A549 (cell line): Measurements from ENCODE around the gene MGAT2. TPM values are rescaled to one million over a fixed set of nuclear protein-coding genes. Genes with fewer than 3 reads are reported as not detected.

Source experiments
- ATAC-seq, 2 experiments: fragments of 200-7000 bp in 1 of 2; fragments of >200 bp in 1 of 2; cut with Nextera tagmentation in 1 of 2; cut with Tn5 transposase in 1 of 2; 3 replicates each; pipeline versions ENCODE4 v1.8.0 to v1.9.1; 2018 to 2020; ENCODE audit warnings: mild to moderate bottlenecking in 1 of 2, moderate library complexity in 1 of 2
- CTCF ChIA-PET: fragments of 300-600 bp; sonication (Branson Sonifier 250); formaldehyde crosslinking; extraction: SDS; loops from one replicate; lab custom pipeline; 2021; ENCODE audit warnings: antibody characterized with exemption, inconsistent platforms; lab: Yijun Ruan, JAX
- POLR2A ChIA-PET: fragments of 350-600 bp; formaldehyde crosslinking; extraction: SDS; loops from one replicate; lab custom pipeline; 2021; ENCODE audit warnings: antibody characterized with exemption, inconsistent platforms; lab: Yijun Ruan, JAX
- DNase-seq, 2 experiments: peaks; one replicate each; pipeline versions ENCODE4 v3.0.0 to v3.0.0-alpha.2; 2011 to 2016; ENCODE audit warnings: low read depth in 1 of 2, low spot score in 1 of 2
- FAIRE-seq: peaks from 2 replicates; lab custom pipeline; 2011; peaks lifted over from hg19 to GRCh38; lab: Jason Lieb, UNC
- H3K27ac ChIP-seq, 2 experiments: fragments of >200 bp; sonication (Bioruptor Twin); formaldehyde crosslinking; 3 replicates each; pipeline ENCODE4 v1.5.1; 2016 to 2017
- H3K4me1 ChIP-seq: fragments of >200 bp; sonication (Bioruptor Twin); formaldehyde crosslinking; 3 replicates; pipeline ENCODE4 v1.6.1; 2016
- H3K4me2 ChIP-seq: fragments of >200 bp; sonication (Bioruptor Twin); formaldehyde crosslinking; 3 replicates; pipeline ENCODE4 v1.6.1; 2016
- H3K4me3 ChIP-seq: fragments of >200 bp; sonication (Bioruptor Twin); formaldehyde crosslinking; 3 replicates; pipeline ENCODE4 v1.5.1; 2016
- H3K9me3 ChIP-seq: fragments of >200 bp; sonication (Bioruptor Twin); formaldehyde crosslinking; 3 replicates; pipeline ENCODE4 v1.6.1; 2016
- ATOH8 ChIP-seq: fragments of 250-450 bp; sonication (Bioruptor Pico); IDR thresholded peaks from 2 replicates; pipeline ENCODE4 v1.5.0; 2020; ENCODE audit warnings: low read depth, mild to moderate bottlenecking, moderate library complexity
- CHD2 ChIP-seq: fragments of 150-350 bp; IDR thresholded peaks from 2 replicates; pipeline ENCODE4 v1.6.1; 2014; ENCODE audit warnings: low read length; ENCODE audit not compliant: partially characterized antibody
- EHMT2 ChIP-seq: fragments of 200-600 bp; sonication (generic); IDR thresholded peaks from 2 replicates; pipeline ENCODE4 v1.6.1; 2016; ENCODE audit warnings: antibody characterized with exemption, low read depth, mild to moderate bottlenecking, moderate library complexity
- ELK1 ChIP-seq: fragments of 150-350 bp; IDR thresholded peaks from 2 replicates; pipeline ENCODE4 v1.6.1; 2014; ENCODE audit warnings: low read depth, mild to moderate bottlenecking, low read length
- GATA3 ChIP-seq: IDR thresholded peaks from 2 replicates; pipeline ENCODE4 v1.6.1; 2012; ENCODE audit warnings: borderline replicate concordance
- HOXB5 ChIP-seq: fragments of 250-450 bp; sonication (Bioruptor Pico); IDR thresholded peaks from 2 replicates; pipeline ENCODE4 v1.5.0; 2020; ENCODE audit warnings: mild to moderate bottlenecking, moderate library complexity
- MAFK ChIP-seq: fragments of 450-650 bp; IDR thresholded peaks from 2 replicates; pipeline ENCODE4 v1.6.1; 2014; ENCODE audit not compliant: partially characterized antibody
- NPAS2 ChIP-seq: fragments of 250-450 bp; sonication (Bioruptor Pico); IDR thresholded peaks from 2 replicates; pipeline ENCODE4 v1.8.0; 2022; ENCODE audit warnings: mild to moderate bottlenecking, moderate library complexity, borderline replicate concordance
- NR3C1 ChIP-seq: fragments of >200 bp; sonication (Bioruptor Twin); formaldehyde crosslinking; IDR thresholded peaks from 3 replicates; pipeline ENCODE4 v1.6.1; 2017
- POLR2AphosphoS2 ChIP-seq: conservative IDR thresholded peaks from 2 replicates; pipeline ENCODE4 v1.6.1; 2012; ENCODE audit warnings: low read length, improper control_type of control experiment, inconsistent platforms
- SMC3 ChIP-seq: fragments of >200 bp; sonication (Bioruptor Twin); formaldehyde crosslinking; IDR thresholded peaks from 3 replicates; pipeline ENCODE4 v1.6.1; 2018; ENCODE audit warnings: inconsistent platforms
- SREBF2 ChIP-seq: fragments of 450-650 bp; IDR thresholded peaks from 2 replicates; pipeline ENCODE4 v1.6.1; 2014; ENCODE audit warnings: mild to moderate bottlenecking, moderate library complexity
- TFCP2L1 ChIP-seq: fragments of 250-450 bp; sonication (Bioruptor Pico); IDR thresholded peaks from 2 replicates; pipeline ENCODE4 v1.5.0; 2021; ENCODE audit warnings: mild to moderate bottlenecking
- ZC3H11A ChIP-seq: fragments of 450-650 bp; IDR thresholded peaks from 2 replicates; pipeline ENCODE4 v1.6.1; 2014; ENCODE audit warnings: antibody characterized with exemption, mild to moderate bottlenecking
- WGBS: methylation state at CpG from one replicate; pipeline ENCODE4 v1.1.6; 2017; ENCODE audit errors: missing lambda C conversion rate; 5-methylcytosine and 5-hydroxymethylcytosine counted together
- polyA plus RNA-seq, 4 experiments: library from polyadenylated mRNA; depleted of rRNA in 3 of 4; stranded (reverse); fragments of >200 nt; fragmentation: RNase III in 1 of 4; extraction: RNeasy Plus Mini Kit Qiagen cat#74134 plus additional on column Dnase treatment in 1 of 4; gene quantifications; 2 replicates in 3 of 4; 3 replicates in 1 of 4; pipeline ENCODE4 v1.2.3, GENCODE V29; 2011 to 2017
- TF ChIP-seq, protein P1 (sequence below): fragments of >200 bp; sonication (Bioruptor Twin); formaldehyde crosslinking; IDR thresholded peaks from 2 replicates; pipeline ENCODE4 v1.6.1; 2016
- TF ChIP-seq, protein P2 (sequence below): fragments of 200-600 bp; sonication (generic); IDR thresholded peaks from 2 replicates; pipeline ENCODE4 v1.6.1; 2016; ENCODE audit warnings: antibody characterized with exemption, mild to moderate bottlenecking, moderate library complexity
- TF ChIP-seq, protein P3 (sequence below): fragments of >200 bp; sonication (Bioruptor Twin); formaldehyde crosslinking; IDR thresholded peaks from 3 replicates; pipeline ENCODE4 v1.5.1; 2016

Gene MGAT2
- polyA plus RNA-seq, 2 of the 4 experiments (the other 2 are of a cell fraction), result 27.0 to 35.6 TPM

DNA sequence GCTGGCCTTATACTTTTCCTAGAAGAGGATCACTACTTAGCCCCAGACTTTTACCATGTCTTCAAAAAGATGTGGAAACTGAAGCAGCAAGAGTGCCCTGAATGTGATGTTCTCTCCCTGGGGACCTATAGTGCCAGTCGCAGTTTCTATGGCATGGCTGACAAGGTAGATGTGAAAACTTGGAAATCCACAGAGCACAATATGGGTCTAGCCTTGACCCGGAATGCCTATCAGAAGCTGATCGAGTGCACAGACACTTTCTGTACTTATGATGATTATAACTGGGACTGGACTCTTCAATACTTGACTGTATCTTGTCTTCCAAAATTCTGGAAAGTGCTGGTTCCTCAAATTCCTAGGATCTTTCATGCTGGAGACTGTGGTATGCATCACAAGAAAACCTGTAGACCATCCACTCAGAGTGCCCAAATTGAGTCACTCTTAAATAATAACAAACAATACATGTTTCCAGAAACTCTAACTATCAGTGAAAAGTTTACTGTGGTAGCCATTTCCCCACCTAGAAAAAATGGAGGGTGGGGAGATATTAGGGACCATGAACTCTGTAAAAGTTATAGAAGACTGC is 1.5 kb downstream of the MGAT2 start:
- peaks cover 53% of the 10 kb centered on the region for H3K4me1 ChIP-seq
- DNase-seq (no peak), ATAC-seq (no peak), FAIRE-seq (no peak)
- CTCF ChIA-PET, result interaction anchor here (1.5 to 5.2 kb wide), 4 partner anchors 10 to 146 kb away, joined by 4 to 55 read pairs (median 6); partner anchors contain the start of genes DNAAF2, KLHDC2 and LRR1
- POLR2A ChIA-PET, result interaction anchor here (0.6 to 3.3 kb wide), 4 partner anchors 10 to 180 kb away, joined by 3 to 46 read pairs (median 14); partner anchors contain the start of genes DNAAF2 and KLHDC2
- no peaks in the 10 kb centered on the region for H3K9me3 ChIP-seq
- 19% methylated on average over 3 of the region's 3 CpGs for WGBS
- TF ChIP-seq GATA3 (no peak), ATOH8 (CRISPR knock-in tag) (no peak), NPAS2 (CRISPR knock-in tag) (no peak), EHMT2 (no peak), SREBF2 (no peak)
- TF ChIP-seq, protein P1, sequence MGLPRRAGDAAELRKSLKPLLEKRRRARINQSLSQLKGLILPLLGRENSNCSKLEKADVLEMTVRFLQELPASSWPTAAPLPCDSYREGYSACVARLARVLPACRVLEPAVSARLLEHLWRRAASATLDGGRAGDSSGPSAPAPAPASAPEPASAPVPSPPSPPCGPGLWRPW, result no peak
- TF ChIP-seq, protein P2, sequence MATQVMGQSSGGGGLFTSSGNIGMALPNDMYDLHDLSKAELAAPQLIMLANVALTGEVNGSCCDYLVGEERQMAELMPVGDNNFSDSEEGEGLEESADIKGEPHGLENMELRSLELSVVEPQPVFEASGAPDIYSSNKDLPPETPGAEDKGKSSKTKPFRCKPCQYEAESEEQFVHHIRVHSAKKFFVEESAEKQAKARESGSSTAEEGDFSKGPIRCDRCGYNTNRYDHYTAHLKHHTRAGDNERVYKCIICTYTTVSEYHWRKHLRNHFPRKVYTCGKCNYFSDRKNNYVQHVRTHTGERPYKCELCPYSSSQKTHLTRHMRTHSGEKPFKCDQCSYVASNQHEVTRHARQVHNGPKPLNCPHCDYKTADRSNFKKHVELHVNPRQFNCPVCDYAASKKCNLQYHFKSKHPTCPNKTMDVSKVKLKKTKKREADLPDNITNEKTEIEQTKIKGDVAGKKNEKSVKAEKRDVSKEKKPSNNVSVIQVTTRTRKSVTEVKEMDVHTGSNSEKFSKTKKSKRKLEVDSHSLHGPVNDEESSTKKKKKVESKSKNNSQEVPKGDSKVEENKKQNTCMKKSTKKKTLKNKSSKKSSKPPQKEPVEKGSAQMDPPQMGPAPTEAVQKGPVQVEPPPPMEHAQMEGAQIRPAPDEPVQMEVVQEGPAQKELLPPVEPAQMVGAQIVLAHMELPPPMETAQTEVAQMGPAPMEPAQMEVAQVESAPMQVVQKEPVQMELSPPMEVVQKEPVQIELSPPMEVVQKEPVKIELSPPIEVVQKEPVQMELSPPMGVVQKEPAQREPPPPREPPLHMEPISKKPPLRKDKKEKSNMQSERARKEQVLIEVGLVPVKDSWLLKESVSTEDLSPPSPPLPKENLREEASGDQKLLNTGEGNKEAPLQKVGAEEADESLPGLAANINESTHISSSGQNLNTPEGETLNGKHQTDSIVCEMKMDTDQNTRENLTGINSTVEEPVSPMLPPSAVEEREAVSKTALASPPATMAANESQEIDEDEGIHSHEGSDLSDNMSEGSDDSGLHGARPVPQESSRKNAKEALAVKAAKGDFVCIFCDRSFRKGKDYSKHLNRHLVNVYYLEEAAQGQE, result no peak
- peak overlapping the region; percentile 94 for H3K4me2 ChIP-seq
- H3K4me3 ChIP-seq, result peak overlapping the region; percentile 78
- peak overlapping the region; percentile 95 to 96; a peak in 5 of 6 replicates for H3K27ac ChIP-seq

DNA sequence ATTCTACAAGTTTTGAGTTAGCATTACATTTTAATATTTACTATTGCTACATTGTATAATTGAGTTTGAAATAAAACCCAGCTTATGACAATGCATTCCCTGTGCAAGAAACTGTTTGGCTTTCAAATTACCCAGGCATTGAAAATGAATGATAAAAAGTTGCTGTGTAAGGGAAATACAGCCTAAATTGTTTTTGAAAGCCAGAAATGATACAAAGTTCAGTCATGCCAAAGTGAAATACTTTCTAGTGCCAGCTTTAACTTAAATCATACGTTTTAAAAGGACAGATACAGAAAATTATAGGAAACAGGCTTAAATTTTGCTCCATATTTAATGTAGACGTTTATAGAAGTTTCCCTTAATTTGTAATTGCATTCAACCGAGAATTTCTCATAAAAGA is 2.8 kb downstream of the MGAT2 start:
- ATAC-seq, result no peak
- Histone ChIP-seq H3K27ac (no peak overlapping the region), H3K4me2 (peak overlapping the region; percentile 94), H3K4me3 (no peak overlapping the region), H3K9me3 (no peaks in the 10 kb centered on the region), H3K4me1 (peaks cover 41% of the 10 kb centered on the region)
- no peak for FAIRE-seq
- DNase-seq, result no peak
- no peak for TF ChIP-seq NR3C1
- TF ChIP-seq MAFK, result peak; percentile 77
- no peak for TF ChIP-seq TFCP2L1 (CRISPR knock-in tag)
- TF ChIP-seq HOXB5 (CRISPR knock-in tag), result no peak
- 51% methylated on average over 3 of the region's 3 CpGs for WGBS
- ChIA-PET CTCF (interaction anchor here (1.2 to 5.2 kb wide), 4 partner anchors 10 to 144 kb away, joined by 3 to 55 read pairs (median 5); partner anchors contain the start of genes DNAAF2, KLHDC2, LRR1 and RPS29), POLR2A (no interaction called here)

DNA sequence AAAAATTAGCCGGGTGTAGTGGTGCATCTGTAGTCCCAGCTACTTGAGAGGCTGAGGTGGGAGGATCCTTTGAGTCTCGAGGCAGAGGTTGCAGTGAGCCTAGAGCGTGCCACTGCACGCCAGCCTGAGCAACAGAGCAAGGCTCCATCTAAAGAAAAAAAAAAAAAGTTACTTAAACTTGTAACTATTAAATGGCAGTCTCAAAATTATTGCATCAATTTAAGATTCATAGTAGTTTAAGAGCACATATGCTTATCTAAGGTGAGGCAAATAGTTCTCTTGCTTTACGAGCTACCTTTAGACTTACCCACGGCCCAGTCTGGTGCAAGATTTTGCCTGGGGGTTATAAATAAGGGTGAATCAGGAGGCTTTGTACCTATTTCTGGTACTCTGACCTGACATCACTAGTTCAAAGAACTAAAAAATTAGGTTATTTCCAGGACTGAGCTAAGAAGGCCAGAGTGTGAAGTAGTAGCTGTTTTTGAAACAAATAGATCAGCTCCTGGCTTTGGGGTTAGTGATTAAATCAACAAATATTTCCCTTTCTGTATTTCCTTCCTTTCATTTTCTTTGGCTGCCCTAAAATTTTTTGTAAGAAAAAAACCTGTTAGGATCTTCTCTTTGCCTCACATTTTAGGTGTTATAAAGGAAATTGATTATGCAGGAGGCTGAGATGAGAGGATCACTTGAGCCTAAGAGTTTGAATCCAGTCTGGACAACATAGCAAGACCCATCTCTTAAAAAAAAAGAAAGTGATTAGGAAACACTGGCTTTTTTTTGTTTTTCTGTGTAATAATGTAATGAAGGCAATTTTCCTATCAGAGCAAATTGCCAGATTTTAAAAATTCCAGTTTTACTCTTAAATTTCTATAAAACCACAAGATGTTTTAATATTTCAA is 3.6 kb downstream of the MGAT2 start:
- POLR2A ChIA-PET, result interaction anchor here (0.7 to 1.1 kb wide), 2 partner anchors 10 to 38 kb away, joined by 3 to 4 read pairs; partner anchors contain the start of gene RPS29
- ATAC-seq (no peak), FAIRE-seq (no peak), DNase-seq (no peak)
- no peaks in the 10 kb centered on the region for H3K9me3 ChIP-seq
- H3K4me3 ChIP-seq, result no peak overlapping the region
- WGBS, result 44% methylated on average over 6 of the region's 6 CpGs
- H3K4me1 ChIP-seq, result peaks cover 33% of the 10 kb centered on the region
- CTCF ChIA-PET, result interaction anchor here (1.0 to 5.2 kb wide), 4 partner anchors 10 to 144 kb away, joined by 3 to 55 read pairs (median 5); partner anchors contain the start of genes DNAAF2, KLHDC2, LRR1 and RPS29
- peak overlapping the region in 1 of 2 experiments; percentile 5; a peak in 2 of 6 replicates for H3K27ac ChIP-seq
- TF ChIP-seq CHD2 (no peak), ZC3H11A (no peak), POLR2AphosphoS2 (no peak), SMC3 (no peak), NPAS2 (CRISPR knock-in tag) (no peak), ELK1 (no peak)
- TF ChIP-seq, protein P3, sequence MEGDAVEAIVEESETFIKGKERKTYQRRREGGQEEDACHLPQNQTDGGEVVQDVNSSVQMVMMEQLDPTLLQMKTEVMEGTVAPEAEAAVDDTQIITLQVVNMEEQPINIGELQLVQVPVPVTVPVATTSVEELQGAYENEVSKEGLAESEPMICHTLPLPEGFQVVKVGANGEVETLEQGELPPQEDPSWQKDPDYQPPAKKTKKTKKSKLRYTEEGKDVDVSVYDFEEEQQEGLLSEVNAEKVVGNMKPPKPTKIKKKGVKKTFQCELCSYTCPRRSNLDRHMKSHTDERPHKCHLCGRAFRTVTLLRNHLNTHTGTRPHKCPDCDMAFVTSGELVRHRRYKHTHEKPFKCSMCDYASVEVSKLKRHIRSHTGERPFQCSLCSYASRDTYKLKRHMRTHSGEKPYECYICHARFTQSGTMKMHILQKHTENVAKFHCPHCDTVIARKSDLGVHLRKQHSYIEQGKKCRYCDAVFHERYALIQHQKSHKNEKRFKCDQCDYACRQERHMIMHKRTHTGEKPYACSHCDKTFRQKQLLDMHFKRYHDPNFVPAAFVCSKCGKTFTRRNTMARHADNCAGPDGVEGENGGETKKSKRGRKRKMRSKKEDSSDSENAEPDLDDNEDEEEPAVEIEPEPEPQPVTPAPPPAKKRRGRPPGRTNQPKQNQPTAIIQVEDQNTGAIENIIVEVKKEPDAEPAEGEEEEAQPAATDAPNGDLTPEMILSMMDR, result no peak
- H3K4me2 ChIP-seq, result peak overlapping the region; percentile 94
